Body of pancreas (tissue), 4 donors: ENCODE measurements around the gene GCSH.

ENCODE experiments used
- CTCF ChIP-seq, 7 experiments: fragments of 450-650 bp in 4 of 7; fragments of 200-600 bp in 3 of 7; sonication (generic) in 3 of 7; IDR thresholded peaks; one replicate each; pipeline ENCODE4 v1.5.1; 2016 to 2019; ENCODE audit warnings: antibody characterized with exemption in 7 of 7
- POLR2A ChIP-seq, 3 donors: fragments of 450-650 bp; IDR thresholded peaks; one replicate each; pipeline ENCODE4 v1.6.1; 2016; ENCODE audit warnings: antibody characterized with exemption in 3 of 3, mild to moderate bottlenecking in 2 of 3

GRCh38 chr16:81076566-81077075, 19.6 kb downstream of the GCSH start:
- TF ChIP-seq CTCF (IDR thresholded peaks at IDR 0.05) (no peak), POLR2A (IDR thresholded peaks at IDR 0.05) (no peak)
